ENCODE measurements around the gene PTPRE. TPM values are rescaled to one million over a fixed set of nuclear protein-coding genes. Genes with fewer than 3 reads are reported as not detected.

Gene PTPRE
- total RNA-seq, 3 donors from 2014 or later: 11.8 to 42.9 (median 25.6) TPM

DNA sequence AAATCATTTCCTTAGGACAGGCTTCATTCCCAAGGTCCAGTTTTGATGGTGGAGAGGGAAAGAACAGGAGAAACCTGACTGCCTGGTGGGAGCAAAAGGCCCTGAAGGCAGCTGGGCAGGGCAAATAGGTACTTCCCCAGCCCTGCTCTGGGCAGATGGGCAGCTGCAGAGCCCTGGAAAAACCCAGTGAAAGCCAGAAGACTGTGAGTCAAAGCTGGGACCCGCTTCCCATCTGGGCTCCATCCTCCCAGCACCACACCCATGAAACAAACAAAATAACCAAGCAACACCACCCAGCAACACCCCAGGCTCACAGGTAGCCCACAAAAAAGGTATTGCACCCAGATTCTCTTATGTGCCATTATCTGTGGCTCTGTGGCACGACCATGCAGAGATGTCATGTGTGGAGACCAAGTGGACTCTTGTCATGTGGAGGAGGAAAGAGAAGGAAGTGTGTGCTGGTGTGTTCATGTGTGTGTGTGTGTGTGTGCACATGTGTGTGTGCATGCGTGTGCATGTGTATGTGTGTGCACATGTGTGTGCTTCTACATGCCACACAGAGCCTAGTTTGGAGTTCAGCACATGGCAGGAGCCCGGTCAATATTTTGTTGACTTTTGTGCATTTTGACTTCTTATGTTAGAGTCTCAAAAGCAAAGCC lies 24.0 kb upstream of the PTPRE start:
- H3K9me3 ChIP-seq: no peaks in the 10 kb centered on the region
- intact Hi-C loops (cut with DNase I; ENCODE audit: low total_unique reads): no loop called here
- H3K4me1 ChIP-seq: no peaks in the 10 kb centered on the region
- no peak overlapping the region for H3K27ac ChIP-seq
- H3K36me3 ChIP-seq: no peaks in the 10 kb centered on the region
- no peak for DNase-seq (ENCODE audit: low spot score in 2 of 2)
- H3K4me3 ChIP-seq: no peak overlapping the region
- TF ChIP-seq, protein P1, sequence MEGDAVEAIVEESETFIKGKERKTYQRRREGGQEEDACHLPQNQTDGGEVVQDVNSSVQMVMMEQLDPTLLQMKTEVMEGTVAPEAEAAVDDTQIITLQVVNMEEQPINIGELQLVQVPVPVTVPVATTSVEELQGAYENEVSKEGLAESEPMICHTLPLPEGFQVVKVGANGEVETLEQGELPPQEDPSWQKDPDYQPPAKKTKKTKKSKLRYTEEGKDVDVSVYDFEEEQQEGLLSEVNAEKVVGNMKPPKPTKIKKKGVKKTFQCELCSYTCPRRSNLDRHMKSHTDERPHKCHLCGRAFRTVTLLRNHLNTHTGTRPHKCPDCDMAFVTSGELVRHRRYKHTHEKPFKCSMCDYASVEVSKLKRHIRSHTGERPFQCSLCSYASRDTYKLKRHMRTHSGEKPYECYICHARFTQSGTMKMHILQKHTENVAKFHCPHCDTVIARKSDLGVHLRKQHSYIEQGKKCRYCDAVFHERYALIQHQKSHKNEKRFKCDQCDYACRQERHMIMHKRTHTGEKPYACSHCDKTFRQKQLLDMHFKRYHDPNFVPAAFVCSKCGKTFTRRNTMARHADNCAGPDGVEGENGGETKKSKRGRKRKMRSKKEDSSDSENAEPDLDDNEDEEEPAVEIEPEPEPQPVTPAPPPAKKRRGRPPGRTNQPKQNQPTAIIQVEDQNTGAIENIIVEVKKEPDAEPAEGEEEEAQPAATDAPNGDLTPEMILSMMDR (IDR thresholded peaks at IDR 0.05): no peak
- TF ChIP-seq POLR2A (IDR thresholded peaks at IDR 0.05) (no peak), POLR2AphosphoS5 (IDR thresholded peaks at IDR 0.05) (no peak)
- H3K27me3 ChIP-seq: no peaks in the 10 kb centered on the region

DNA sequence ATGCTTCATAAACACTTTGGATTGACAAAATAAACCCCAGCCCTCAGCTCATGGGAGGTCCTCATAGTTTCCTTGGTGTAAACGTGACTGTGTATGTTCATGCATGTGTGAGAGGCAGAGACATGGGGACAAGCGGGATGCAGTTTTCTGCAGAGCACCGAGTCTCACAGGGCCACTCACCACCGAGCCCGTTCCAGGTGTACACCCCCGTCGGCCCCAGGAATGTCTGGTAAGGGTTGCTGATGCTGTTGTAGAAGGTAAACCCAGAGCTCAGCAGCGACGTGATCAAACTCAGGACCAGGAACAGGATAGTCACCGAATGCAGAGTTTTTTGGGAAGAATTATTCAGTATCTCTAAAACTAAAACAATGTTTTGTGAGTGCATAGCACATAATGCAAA lies 23.4 kb upstream of the PTPRE start:
- Histone ChIP-seq H3K27ac (no peak overlapping the region), H3K9me3 (no peaks in the 10 kb centered on the region), H3K4me1 (no peaks in the 10 kb centered on the region), H3K36me3 (no peaks in the 10 kb centered on the region), H3K27me3 (no peaks in the 10 kb centered on the region), H3K4me3 (no peak overlapping the region)
- no peak for DNase-seq (ENCODE audit: low spot score in 2 of 2)
- TF ChIP-seq POLR2AphosphoS5 (IDR thresholded peaks at IDR 0.05): no peak
- no peak for TF ChIP-seq POLR2A (IDR thresholded peaks at IDR 0.05)
- TF ChIP-seq, protein P1 (IDR thresholded peaks at IDR 0.05): no peak
- intact Hi-C loops (cut with DNase I; ENCODE audit: low total_unique reads): no loop called here

DNA sequence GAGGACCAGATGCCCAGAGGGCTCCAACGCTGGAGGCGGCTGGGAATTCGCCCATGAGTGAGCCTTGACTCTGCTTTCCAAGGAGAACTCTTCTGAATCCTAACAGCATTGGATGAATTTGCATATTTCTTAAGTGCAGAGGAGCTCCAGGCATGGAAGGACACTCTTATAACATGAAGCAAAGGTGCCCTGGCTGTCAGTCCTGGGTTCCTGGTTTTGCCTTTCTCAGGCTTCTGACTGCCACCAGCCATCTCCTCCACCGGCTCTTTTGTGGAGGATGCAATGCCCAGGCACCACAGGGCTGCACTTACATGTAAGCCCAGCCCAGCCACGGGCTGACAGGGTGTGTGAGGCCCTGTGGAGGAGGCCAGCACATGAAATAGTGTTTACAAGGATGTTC lies 22.4 kb upstream of the PTPRE start:
- no peak overlapping the region for H3K27ac ChIP-seq
- no peak overlapping the region for H3K4me3 ChIP-seq
- H3K9me3 ChIP-seq: no peaks in the 10 kb centered on the region
- DNase-seq (ENCODE audit: low spot score in 2 of 2): no peak
- intact Hi-C loops (cut with DNase I; ENCODE audit: low total_unique reads): no loop called here
- H3K36me3 ChIP-seq: no peaks in the 10 kb centered on the region
- no peaks in the 10 kb centered on the region for H3K27me3 ChIP-seq
- no peaks in the 10 kb centered on the region for H3K4me1 ChIP-seq
- no peak for TF ChIP-seq POLR2A (IDR thresholded peaks at IDR 0.05)
- TF ChIP-seq, protein P1 (IDR thresholded peaks at IDR 0.05): no peak
- TF ChIP-seq POLR2AphosphoS5 (IDR thresholded peaks at IDR 0.05): no peak

DNA sequence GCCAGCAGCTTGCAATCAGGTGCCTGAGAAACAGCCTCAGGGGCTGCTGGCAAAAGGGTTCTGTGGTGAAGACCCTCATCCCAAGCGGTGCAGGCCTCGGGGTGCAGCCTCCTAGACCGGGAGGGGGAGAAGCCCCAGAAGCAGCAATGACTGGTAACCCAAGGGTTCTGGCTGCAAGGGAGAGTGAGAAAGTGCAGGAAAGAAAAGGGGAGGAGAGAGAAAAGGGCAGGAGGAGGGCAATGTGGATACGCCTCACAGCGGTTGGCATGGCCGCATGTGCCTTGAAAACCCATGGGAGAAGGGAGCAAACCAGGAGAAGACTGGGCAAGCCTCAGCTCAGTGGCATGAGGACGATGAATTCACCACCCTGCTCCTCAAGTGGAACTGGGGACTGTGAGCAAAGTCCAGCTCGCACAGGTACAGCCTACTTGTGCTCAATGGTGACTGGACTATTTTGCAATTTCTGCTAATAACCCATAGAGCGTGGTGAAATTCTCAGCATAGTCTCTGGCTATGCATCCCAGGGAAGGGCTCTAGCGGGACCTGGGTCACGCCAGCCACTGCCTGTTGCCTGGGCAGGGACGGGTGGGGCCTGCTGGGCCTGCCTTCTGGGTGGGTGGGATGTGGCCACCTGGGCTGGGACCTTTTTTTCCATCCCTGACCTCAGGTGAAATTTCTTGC lies 20.4 kb upstream of the PTPRE start:
- Histone ChIP-seq H3K4me1 (no peaks in the 10 kb centered on the region), H3K36me3 (no peaks in the 10 kb centered on the region), H3K4me3 (no peak overlapping the region), H3K9me3 (no peaks in the 10 kb centered on the region), H3K27me3 (no peaks in the 10 kb centered on the region), H3K27ac (peak overlapping the region in 1 of 2 donors; percentile 12)
- intact Hi-C loops (cut with DNase I; ENCODE audit: low total_unique reads): no loop called here
- TF ChIP-seq POLR2A (IDR thresholded peaks at IDR 0.05) (no peak), POLR2AphosphoS5 (IDR thresholded peaks at IDR 0.05) (no peak)
- TF ChIP-seq, protein P1 (IDR thresholded peaks at IDR 0.05): no peak
- DNase-seq (ENCODE audit: low spot score in 2 of 2): no peak

Data from breast epithelium (tissue), 4 donors.